Fibroblast of the aortic adventitia (primary cell): Measurements from ENCODE around the gene RP9. TPM values are rescaled to one million over a fixed set of nuclear protein-coding genes. Genes with fewer than 3 reads are reported as not detected.

Experiments
- DNase-seq: peaks from one replicate; pipeline ENCODE4 v3.0.0-alpha.2; 2010; ENCODE audit warnings: low read depth
- H3K4me3 ChIP-seq: 2 replicates; pipeline ENCODE4 v1.5.1; 2011; ENCODE audit warnings: low read depth, mild to moderate bottlenecking, control low read depth, low read length, moderate library complexity
- CTCF ChIP-seq: IDR thresholded peaks from 2 replicates; pipeline ENCODE4 v1.5.1; 2011; ENCODE audit warnings: mild to moderate bottlenecking, low read length, control low read depth, inconsistent platforms; ENCODE audit not compliant: insufficient read depth
- total RNA-seq: library from RNA; depleted of rRNA; stranded (reverse); fragments of >200 nt; gene quantifications from 2 replicates; pipeline ENCODE4 v1.2.3, GENCODE V29; 2012; ENCODE audit warnings: low replicate concordance

The RP9 gene
- total RNA-seq, 1 donor: 7.2 TPM

- no peak for TF ChIP-seq CTCF
- no peak overlapping the region for H3K4me3 ChIP-seq
- DNase-seq: no peak
Measured at GRCh38 chr7:33067921-33068320, 41.3 kb downstream of the RP9 start.

DNA sequence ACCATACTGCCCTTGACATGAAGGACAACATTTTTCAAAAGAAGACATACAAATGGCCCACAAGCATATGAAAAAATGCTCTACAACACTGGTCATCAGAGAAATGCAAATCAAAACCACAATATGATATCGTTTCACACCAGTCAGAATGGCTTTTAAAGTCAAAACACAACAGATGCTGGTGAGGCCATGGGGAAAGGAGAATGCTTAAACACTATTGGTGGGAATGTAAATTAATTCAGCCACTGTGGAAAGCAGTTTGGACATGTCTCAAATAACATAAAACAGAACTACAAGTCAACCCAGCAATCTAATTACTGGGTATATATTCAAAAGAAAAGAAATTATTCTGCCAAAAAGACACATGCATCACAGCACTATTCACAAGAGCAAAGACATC is 42.4 kb downstream of the RP9 start:
- no peak for DNase-seq
- no peak for TF ChIP-seq CTCF
- H3K4me3 ChIP-seq: no peak overlapping the region

DNA sequence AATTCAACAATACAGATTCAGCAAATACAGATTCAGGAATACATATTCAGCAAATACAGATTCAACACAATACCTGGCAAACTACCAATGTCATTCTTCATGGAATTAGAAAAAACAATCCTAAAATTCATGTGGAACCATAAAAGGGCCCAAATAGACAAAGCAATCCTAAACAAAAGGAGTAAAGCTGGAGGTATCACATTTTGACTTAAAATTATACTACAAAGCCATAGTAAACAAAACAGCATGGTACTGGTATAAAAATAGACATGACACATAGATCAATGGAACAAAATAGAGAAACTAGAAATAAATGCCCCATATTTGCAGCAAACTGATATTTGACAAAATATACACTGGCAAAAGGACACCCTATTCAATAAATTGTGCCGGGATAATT is 43.2 kb downstream of the RP9 start:
- no peak overlapping the region for H3K4me3 ChIP-seq
- no peak for TF ChIP-seq CTCF
- no peak for DNase-seq

- no peak for TF ChIP-seq CTCF
- DNase-seq: peak; percentile 91
- H3K4me3 ChIP-seq: peak overlapping the region; percentile 87
Measured at GRCh38 chr7:33062782-33063443, 46.3 kb downstream of the RP9 start.

DNA sequence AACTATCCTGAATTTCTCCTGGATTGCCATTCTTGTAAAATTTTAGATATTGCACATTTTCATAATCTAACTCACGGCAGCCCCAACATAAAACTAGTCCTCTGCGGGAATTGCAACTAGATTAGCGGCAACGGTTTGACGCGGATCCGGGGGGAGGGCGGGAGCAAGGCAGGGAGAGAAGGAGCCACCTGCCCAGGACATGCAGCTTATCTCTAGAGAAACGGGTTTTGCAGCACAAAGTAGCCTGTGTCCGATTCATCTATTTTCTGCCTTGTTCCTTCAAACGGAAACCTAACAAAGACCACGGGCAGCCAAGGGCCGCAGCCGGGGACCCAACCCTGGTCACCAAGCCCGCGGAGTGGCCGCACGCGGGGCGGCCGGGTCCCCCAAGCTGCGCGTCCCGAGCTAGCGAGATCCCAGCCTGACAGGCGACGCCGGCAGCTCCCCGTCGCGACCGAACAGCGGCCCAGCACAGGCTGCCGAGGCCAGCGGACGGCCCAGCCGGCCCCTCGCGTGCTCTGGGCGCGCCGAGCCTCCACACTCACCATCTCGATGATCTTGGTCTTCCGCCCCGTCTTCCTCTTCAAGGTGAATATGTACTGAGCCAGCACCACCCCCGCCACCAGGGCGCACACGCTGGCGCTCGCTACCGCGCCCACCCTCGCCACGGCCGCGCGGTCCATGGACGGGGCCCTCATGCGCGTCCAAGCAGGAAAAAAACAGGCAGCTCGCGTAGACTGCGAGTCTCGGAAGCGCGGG is 47.0 kb downstream of the RP9 start, which contains the start of gene NT5C3A:
Gene NT5C3A, minus strand, starts transcription at position 754 of the 759 bp plus-strand sequence. Its CDS starts 71 bp downstream, at position 683.
- TF ChIP-seq CTCF: no peak
- peak; percentile 35 for DNase-seq
- peak within 1 kb of the TSS; percentile 87 for H3K4me3 ChIP-seq

GRCh38 chr7:33061282-33061937 is 47.8 kb downstream of the RP9 start:
- no peak for TF ChIP-seq CTCF
- DNase-seq: no peak
- H3K4me3 ChIP-seq: peak overlapping the region; percentile 87
